Erythroblast (primary cell): ENCODE results near the gene AGAP1.

Source experiments
- GATA1 ChIP-seq: IDR thresholded peaks from 2 replicates; pipeline ENCODE4 v1.6.1; 2011; ENCODE audit warnings: low read depth, mild to moderate bottlenecking, control low read depth, low read length, moderate library complexity
- POLR2A ChIP-seq: IDR thresholded peaks from 2 replicates; pipeline ENCODE4 v1.6.1; 2011; ENCODE audit warnings: mild to moderate bottlenecking, low read length

DNA sequence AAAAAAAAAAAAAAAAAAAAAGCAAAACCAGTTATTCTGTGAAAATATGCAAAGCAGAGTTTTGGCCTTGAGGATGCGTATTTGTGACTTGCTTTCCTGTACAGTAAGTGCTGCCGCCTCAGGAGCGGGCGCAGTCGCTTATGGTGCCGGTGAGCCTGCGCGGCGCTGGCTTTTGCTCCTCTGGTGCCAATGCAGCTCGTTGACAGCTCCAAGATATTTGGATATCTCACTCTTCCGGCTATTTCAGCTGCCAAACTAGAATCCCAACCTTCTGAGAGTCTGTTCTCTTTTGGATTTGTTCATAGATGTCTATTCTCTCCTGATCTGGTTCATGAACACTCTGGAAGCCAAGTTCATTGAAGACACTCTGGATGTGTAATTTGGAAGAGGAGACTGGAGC, 184.1 kb downstream of the AGAP1 start:
- TF ChIP-seq POLR2A, result no peak
- TF ChIP-seq GATA1, result no peak
